Gastrocnemius medialis (tissue), 4 donors: Measurements from ENCODE around the gene AKAP11.

Experiments used
- CTCF ChIP-seq, 5 experiments: fragments of 450-650 bp in 3 of 5; fragments of 200-600 bp in 2 of 5; sonication (generic) in 2 of 5; IDR thresholded peaks in 4 of 5; conservative IDR thresholded peaks in 1 of 5; 1 replicate in 4 of 5; 2 replicates in 1 of 5; pipeline ENCODE4 v1.5.1; 2016 to 2019; ENCODE audit warnings: antibody characterized with exemption in 5 of 5, mild to moderate bottlenecking in 3 of 5, moderate library complexity in 3 of 5
- POLR2A ChIP-seq, 2 donors: fragments of 450-650 bp; IDR thresholded peaks; one replicate each; pipeline ENCODE4 v1.6.1; 2017; ENCODE audit warnings: antibody characterized with exemption in 2 of 2, mild to moderate bottlenecking in 2 of 2, moderate library complexity in 2 of 2

GRCh38 chr13:42247883-42248282 lies 24.1 kb upstream of the AKAP11 start:
- TF ChIP-seq CTCF (IDR thresholded peaks at IDR 0.05 in 4 of 5, conservative IDR thresholded peaks at IDR 0.05 in 1 of 5) (no peak), POLR2A (IDR thresholded peaks at IDR 0.05) (no peak)
